CD4-positive, alpha-beta T cell treated with Interleukin-10 for 1 hour (primary cell): ENCODE measurements around the gene IL12RB1.
A peak's percentile ranks its signal among the peaks of the same experiment; 100 is the strongest.

ENCODE experiments used
- DNase-seq: peaks from one replicate; pipeline ENCODE4 v3.0.0-alpha.2; 2020

Gene IL12RB1

DNA sequence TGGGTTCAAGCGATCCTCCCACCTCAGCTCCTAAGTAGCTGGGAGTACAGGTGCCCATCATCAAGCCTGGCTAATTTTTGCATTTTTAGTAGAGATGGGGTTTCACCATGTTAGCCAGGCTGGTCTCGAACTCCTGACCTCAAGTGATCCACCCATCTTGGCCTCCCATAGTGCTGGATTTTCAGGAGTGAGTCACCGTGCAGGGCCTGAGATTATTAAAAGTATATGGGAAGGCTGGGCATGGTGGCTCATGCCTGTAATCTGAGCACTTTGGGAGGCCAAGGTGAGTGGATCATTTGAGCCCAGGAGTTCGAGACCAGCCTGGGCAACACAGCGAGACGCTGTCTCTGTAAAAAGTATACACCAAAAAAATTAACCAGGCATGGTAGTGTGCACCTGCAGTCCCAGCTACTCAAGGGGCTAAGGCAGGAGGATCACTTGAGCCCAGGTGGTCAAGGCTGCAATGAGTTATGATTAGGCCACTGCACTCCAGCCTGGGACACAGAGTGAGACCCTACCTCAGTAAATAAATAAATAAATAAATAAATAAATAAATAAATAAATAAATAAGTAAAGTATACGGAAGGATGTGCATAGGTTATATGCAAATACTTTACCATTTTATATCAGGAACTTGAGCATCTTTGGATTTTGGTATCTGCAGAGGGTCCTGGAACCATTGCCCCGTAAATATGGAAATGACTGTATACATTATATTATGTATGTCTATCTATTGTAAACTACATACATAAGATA is 854 bp downstream of the IL12RB1 start:
- no peak for DNase-seq

DNA sequence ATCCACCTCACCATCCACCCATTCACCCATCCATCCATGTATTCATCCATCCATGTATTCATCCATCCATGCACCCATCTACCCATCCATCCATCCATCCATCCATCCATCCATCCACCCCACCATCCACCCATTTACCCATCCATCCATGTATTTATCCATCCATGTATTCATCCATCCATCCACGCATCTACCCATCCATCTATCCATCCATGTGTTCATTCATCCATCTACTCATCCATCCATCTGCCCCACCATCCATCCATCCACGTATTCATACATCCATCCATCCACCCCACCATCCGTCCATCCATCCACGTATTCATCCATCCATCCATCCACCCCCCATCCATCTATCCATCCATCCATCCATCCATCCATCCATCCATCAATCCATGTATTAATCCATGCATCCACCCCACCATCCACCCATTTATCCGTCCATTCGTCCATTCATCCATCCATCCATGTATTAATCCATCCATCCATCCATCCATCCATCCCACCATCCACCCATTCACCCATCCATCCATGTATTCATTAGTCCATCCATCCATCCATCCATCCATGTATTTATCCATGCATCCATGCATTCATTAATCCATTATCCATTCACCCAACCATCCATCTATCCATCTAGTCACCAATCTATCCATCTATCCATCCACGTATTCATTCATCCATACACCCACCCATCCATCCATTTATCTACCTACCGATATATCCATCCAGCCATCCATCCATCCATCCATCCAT is 2.6 kb downstream of the IL12RB1 start:
- no peak for DNase-seq

DNA sequence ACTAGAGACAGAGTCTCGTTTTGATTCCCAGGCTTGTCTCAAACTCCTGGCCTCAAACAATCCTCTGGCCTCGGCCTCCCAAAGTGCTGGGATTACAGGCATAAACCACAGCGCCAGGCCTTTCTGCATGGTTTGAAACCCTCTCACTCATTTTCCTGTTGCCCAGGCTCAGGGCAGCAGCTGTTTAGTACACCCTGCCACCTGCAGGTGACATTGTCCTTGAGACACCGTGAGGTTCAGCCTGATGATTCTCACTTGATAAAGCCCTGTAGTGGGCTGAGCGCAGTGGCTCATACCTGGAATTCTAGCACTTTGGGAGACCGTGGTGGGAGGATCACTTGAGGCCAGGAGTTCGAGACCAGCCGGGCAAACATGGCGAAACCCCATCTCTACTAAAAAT is 12.5 kb downstream of the IL12RB1 start:
- no peak for DNase-seq

DNA sequence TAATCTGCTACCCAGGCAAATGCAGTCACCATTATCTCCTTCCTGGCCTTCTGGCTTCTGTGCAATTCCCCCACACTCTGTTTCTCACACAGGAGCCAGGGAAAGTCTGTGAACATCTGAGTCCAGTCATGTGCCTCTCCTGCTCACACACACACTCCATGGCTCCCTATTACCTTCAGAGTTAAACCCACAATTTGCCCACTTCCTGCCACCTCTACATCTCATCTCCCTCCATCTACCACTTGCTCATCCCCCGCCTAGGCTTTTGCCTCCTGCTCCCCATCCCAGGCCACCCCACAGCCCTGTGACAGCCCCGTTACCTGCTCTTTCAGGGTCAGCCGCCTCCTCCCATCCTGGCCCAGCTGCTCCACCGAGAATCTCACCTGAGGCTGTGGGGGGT is 13.5 kb downstream of the IL12RB1 start:
- no peak for DNase-seq

DNA sequence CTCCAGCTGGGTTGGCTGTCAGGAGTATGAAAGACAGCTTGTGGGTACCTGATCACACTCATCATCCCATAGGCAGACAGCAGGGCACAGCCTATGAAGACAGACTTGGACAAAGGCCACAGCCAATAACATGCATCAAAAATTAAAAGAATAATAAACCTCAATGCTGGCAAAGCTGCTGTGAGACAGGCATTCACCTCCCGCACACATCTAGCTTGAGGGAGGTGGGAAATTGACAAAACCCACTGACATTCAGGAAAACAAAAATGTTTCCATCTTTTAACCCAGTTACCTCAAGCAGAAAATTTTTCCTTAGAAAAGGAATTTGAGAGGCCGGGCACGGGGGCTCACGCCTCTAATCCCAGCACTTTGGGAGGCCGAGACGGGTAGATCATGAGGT is 14.4 kb downstream of the IL12RB1 start:
- no peak for DNase-seq

DNA sequence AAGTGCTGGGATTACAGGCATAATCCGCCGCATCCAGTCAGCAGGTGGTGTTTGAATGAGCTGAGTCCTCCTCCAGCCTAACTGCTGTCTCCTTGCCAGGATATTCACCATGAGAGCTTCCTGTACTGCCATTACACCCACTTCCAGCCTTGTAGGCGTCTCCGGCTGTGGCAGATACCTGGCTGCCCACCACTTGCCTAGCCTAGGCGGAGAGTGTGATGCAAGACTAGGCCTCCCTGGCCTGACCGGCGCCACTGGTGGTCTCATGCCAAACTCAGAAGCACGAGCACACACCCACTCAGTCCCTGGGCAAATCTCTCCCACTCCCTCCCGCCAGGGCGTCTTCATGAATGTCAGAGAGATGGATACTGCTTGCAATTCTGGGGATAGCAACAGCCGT is 16.6 kb downstream of the IL12RB1 start:
- no peak for DNase-seq

DNA sequence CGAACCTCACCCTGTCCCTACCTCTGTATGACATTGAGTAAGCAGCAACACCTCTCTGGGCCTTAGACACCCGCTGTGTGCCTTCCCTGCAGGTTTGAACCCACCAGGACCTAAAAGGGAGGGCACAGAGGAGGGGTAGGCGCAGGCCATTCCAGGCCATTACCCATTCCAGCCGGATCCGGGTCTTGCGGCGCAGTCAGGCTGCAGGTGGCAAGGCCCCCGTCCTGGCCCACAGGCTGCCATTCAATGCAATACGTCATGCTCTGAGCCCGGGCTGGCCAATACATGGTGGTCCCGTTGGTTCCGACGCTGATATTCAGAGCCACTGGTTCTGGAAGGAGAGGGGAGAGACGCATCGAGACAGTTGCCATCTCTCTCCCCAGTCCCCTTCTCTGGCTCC is 17.4 kb downstream of the IL12RB1 start:
- no peak for DNase-seq

DNA sequence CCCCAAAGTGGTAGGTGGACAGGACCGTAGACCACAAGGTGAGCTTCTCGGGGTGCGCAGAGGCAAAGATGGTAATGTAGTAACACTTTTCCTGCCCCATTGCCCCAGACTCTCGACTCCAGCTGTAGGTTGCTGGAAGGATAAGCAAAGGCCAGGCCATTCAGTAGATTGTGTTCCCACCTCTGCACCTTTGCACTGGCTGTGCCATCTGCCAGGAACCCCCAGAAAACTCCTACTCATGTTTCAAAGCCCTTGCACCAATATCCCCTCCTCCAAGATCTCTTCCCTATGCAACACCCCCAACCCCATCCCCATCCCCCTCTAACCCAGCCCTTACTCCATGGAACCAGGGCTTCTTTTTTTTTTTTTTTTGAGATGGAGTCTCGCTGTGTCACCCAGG is 18.3 kb downstream of the IL12RB1 start:
- no peak for DNase-seq

DNA sequence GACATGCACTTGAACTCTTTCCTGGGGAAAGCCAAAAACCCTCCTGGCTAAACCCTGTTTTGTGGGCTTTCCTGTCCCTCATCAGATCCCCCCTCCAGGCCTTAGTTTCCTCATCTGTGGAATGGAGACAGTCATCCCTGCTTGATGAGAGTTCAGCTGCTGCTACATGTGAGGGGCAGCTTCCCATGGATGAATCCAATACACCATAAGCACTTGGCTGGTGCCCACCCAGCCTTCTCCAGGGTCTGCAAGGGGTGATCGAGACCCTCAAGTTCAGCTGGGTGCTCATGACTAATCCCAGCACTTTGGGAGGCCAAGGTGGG is 21.6 kb downstream of the IL12RB1 start:
- DNase-seq = no peak

DNA sequence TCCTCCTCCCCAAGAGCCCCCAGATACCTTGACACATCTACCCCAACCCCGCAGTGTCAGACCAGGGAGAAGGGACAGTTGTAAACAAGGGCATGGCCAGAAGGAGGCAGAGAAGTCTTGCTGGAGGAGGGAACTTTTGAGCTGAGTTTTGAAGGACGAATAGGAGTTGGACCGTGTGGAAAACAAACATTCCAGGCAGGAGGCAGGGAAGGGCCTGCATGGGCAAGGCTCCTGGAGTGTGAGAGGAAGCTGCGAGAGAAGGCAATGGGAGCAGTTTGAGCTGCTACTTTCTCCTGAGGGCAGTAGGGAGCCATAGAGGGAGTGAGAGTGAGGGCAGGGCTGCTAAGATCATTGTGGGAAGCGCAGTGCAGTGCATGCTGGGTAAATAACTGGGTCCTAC is 23.3 kb downstream of the IL12RB1 start:
- DNase-seq = no peak

DNA sequence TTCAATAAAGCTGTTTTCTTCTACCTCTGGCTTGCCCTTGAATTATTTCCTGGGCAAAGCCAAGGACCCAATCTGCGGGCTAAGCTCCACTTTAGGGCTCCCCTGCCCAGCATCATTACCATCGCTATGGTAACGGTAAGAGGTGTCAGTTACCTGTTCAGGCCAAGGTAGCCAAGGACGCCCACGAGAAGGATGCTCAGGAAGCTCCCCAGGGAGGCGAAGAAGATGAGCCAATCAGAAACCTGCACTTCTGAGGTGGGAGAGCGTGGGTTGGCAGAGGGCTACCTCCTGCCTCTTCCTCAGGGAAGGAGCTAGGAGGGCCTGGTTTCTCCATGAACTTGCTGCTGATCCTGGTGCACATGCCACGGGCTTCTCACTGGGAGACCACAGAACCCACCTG is 24.7 kb downstream of the IL12RB1 start:
- DNase-seq = no peak

DNA sequence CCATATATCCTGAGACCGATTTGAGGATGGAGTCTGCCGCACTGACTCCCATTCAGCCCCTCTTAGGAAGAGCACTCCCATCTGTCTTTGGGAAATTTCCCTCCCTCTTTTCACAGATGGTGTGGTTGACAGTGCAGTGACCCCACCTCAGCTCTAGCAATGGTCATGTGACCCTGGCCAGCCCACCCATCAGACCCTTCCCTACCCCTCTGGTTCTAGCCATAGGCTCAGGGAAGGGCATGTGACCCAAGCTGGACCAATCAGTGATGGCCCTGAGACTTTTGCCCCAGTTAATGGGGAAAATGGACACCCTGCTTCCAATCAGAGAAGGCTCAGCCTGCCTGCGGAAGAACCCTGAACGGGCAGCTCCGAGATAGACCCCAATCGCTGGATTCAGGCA is 26.3 kb downstream of the IL12RB1 start:
- no peak for DNase-seq

DNA sequence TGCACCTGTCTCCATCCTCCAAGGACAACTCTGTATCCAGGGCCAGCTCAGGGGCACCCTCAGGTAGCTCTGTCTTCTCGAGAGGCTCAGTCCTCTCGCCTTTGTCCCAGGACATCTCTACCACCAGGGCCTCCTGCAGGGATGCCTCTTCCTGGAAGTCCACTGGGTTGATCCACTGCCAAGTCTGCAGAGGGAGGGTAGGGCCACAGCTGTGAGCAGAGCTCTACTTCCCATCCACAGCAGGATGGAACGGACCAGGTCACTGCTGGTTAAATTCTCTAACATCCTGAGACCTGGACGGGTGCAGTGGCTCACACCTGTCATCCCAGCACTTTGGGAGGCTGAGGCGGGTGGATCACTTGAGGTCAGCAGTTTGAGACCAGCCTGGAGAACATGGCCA is 26.8 kb downstream of the IL12RB1 start:
- DNase-seq = no peak

DNA sequence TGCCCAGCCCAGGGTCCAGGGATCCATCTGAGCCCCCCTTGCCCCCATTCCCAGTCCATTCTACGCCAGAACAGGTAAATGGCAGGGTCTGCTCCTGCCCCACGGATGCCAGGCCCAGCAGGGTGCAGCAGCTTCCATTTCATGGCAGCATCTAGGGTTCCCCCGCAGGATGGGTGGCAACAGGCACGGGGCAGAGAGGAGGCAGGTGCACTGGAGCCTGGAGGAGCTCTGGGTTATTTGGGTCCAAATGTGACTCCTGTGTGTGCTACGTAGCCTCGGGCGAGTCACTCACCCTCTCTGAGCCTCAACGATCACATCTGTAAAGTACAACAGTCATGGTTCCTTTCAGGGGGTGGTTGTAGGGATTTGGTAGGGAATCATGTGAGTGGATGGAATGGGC is 27.4 kb downstream of the IL12RB1 start:
- no peak for DNase-seq

DNA sequence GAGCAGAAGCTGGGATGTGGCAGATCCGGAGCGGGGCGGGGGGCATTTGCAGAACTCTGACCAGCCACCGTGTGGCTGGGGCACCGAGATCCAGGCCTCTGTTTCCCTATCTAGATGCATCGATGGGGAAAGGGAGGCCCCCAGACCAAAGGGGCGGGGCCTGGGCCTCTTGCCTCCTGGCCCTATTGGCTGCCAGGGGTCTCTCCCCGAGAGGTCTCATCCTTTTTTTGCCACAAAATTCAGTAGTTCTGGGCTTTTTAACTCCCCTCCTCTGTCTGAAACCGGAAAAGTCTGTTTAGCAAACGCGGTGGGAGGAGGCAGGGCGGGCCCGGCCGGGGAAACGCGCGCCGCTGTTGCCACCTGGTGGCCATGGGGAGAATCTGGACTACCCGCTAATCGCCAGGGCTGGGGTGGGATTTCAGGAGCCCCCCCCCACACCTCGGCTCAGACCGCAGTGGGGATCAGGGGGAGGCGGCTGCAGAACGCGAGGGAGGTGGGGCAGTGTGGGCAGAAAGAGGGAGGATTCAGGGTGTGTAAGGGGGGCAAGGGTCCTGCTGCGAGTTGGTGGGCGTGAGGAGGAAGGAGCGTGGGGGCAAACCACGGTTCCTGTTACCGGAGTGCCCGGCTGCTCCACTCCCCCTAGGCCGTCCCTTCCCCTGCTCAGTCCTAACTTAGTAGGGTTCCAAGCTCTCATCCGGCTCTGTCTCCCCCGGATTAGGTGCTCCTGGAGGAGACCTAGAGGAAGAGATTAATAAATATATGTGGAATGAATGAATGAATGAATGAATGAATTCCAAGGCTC is 28.3 kb downstream of the IL12RB1 start:
- DNase-seq = peak; percentile 87

DNA sequence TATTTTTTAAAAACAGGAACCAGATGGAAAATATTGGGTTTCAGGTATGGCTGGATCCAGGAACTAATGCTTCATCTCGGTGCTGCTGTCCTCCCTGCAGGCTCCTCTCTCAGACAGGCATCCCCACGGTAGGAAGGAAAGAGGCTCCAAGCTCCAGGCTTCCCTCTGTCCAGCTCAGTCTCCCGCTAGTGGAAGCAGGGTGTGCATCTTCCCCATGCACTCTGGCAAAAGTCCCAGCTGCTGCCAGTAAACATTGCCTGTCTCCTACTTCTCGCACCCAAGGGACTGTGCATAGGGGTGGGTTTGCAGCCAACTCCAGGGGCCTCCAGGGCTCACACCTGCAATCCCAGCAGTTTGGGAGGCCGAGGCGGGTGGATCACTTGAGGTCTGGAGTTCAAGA is 29.2 kb downstream of the IL12RB1 start:
- DNase-seq = no peak

DNA sequence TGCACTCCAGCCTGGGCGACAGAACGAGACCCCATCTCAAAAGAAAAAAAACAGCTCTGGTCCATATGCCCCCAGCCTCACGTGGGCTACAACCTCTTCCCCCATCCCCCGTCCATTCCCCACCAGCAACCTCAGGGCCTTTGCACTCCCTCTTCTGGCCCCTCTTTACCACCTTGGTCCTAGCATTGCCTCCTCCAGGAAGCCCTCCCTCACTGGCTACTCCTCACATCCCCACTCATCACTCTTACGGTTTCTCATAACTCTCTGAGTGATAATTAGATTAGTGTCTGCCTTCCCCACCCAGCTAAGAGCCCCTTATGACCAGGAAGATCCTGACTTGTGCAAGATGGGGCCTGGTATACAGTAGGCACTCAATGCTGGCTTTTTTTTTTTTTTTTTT is 30.8 kb downstream of the IL12RB1 start:
- DNase-seq = no peak

DNA sequence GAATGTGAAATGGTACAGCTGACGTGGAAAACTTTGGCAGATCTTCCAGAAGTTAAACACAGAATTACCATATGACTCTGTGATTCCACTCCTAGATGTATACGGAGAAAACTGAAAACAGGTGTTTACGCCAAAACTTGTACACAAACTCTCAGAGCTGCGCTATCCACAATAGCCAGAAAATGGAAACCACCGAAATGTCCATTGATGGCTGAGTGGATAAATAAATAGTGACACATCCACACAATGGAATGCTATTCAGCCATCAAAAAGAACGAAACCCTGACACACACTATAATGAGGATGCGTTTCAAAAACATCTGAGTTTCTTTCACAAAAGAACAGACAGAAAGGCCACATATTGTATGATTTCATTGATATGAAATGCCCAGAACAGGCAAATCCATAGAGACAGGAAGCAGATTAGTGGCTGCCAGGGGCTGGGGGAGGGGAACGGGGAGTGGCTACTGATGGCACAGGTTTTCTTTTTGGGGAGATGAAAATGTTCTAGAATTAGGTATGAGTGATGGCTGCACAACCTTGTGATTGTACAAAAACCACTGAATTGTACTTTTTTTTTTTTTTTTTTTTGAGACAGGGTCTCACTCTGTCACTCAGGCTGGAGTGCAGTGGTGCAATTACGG is 33.0 kb downstream of the IL12RB1 start:
- no peak for DNase-seq

DNA sequence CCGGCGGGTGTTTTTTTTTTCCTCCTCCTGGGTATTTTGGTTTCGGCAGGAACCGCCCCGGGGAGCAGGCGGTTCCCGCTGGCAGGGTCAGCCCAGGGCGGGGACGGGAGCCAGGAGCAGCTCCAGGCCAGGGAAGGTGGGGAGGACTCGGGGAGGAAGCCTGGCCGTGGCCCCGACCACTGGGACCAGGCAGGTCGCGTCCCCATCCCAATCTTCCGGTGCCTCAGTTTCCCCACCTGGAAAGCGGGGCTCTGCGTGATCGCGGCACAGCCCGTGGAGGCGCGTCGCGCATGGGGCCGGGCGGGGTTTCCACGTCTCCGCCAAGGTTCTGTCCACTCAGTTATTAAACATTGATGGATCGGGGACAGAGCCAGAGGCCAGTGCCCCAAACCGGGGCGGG is 34.8 kb downstream of the IL12RB1 start:
- DNase-seq = no peak

DNA sequence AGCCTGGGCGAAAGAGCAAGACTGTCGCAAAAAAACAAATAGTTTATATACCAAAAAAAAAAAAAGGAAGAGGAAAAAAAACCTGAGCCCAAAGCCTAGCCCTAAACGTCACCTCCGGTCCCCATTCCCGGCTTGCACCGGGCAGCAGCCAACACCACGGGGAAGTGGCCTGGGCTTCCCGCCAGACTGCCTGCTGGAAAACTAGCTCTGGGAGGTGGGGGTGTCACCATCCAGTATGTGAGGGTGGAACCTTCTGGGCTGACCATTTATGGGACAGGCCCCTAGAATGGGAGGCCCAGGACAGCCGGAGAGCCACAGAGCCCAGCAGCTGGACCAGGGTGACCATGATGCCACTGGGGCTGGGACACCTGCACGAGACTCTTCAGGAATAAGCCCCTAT is 37.3 kb downstream of the IL12RB1 start:
- no peak for DNase-seq

DNA sequence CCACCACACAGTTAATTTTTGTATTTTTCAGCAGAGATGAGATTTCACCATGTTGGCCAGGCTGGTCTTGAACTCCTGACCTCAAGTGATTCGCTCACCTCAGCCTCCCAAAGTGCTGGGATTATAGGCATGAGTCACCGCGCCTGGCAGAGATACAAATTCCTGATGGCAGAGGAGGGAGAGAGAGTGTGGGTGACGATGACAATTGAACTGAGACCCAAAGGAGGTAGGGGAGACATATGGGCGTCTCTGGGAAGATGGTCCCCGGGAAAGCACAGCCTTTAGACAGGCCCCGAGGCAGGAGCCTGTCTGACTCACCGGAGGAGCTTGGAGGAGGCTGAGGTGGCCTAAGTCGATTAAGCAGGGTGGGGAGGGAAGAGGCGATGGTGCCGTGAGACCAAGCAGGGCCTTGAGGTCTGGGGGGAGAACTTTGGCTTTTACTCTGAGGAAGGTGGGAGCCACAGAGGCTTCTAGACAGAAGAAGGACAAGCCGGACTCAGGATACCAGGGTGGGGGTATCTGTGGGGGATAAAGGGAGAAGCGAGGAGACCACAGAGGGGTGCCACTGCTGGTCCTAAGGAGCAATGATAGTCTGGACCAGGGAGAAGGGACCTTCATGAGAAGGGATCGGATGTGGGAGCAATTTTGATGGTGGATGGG is 40.5 kb downstream of the IL12RB1 start:
- no peak for DNase-seq

DNA sequence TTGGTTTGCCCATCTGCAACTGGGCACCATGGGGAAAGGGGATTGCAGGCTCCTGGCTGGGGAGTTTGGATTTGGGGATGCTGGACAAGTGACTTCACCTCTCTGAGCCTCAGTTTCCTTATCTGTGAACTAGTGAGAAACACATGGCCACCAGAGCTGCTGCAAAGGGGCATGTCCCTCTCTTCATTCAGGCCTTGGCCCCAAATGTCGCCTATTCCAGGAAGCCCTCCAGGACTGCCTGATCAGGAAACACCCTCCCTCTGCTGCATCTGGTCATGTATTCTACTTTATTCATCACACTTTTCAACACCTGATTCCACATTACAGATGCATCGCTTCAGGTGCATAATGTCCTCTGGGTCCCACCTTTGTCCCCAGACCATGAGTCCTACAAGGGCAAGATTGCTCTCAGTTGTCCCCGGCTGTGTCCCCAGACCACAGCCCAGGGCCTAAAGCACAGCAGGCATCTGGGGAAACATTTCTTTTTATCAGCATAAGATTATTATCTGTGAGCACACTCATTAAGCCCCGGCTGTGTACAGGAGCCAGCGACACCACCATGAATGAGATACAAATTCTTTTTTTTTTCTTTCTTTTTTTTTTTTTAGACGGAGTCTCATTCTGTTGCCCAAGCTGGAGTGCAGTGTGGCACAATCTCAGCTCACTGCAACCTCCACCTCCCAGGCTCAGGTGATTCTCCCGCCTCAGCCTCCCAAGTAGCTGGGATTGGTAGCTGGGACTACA is 41.3 kb downstream of the IL12RB1 start:
- no peak for DNase-seq
